HepG2 (cell line): ENCODE results near the gene TRPV4. TPM values are rescaled to one million over a fixed set of nuclear protein-coding genes. Genes with fewer than 3 reads are reported as not detected.

ENCODE experiments used
- ATAC-seq: fragments of 200-7000 bp; cut with Tn5 transposase; 3 replicates; pipeline ENCODE4 v1.9.1; 2020; ENCODE audit warnings: mild to moderate bottlenecking, moderate library complexity
- BruUV-seq: library from RNA; stranded (reverse); fragments of 400-500 nt; replicated peaks from 2 replicates; lab custom pipeline; 2021; lab: Mats Ljungman, UMichigan
- CTCF ChIA-PET: fragments of 300-600 bp; formaldehyde crosslinking; extraction: SDS; loops from one replicate; lab custom pipeline; 2021; ENCODE audit warnings: low total read pairs, inconsistent platforms, low intra/inter-chr PET ratio; lab: Yijun Ruan, JAX
- POLR2A ChIA-PET: fragments of 350-600 bp; sonication (Branson Sonifier 250); formaldehyde crosslinking; loops from one replicate; lab custom pipeline; 2020; ENCODE audit warnings: antibody characterized with exemption, inconsistent platforms; lab: Yijun Ruan, JAX
- DNase-seq: peaks from one replicate; pipeline ENCODE4 v3.0.0-alpha.2; 2015; ENCODE audit warnings: low spot score
- FAIRE-seq: peaks from 3 replicates; lab custom pipeline; 2011; peaks lifted over from hg19 to GRCh38; lab: Jason Lieb, UNC
- H2AFZ ChIP-seq: one replicate; pipeline ENCODE4 v1.6.1; 2011; ENCODE audit warnings: low read length, inconsistent platforms
- H3K27ac ChIP-seq: fragments of 300-600 bp; 3 replicates; pipeline ENCODE4 v1.8.0; 2011; ENCODE audit warnings: mixed run types, mild to moderate bottlenecking, mixed read lengths, low read length, inconsistent platforms; ENCODE audit not compliant: insufficient read depth; ENCODE audit errors: extremely low read length
- H3K27me3 ChIP-seq, 2 experiments: fragments of 200-600 bp in 1 of 2; 2 replicates in 1 of 2; 3 replicates in 1 of 2; pipeline versions ENCODE4 v1.6.0 to v1.8.0; 2011; ENCODE audit warnings: low read length in 2 of 2, mild to moderate bottlenecking in 2 of 2, moderate library complexity in 2 of 2, inconsistent platforms in 1 of 2; ENCODE audit not compliant: insufficient read depth in 2 of 2, control insufficient read depth in 1 of 2
- H3K36me3 ChIP-seq, 2 experiments: fragments of 200-600 bp in 1 of 2; replicated peaks in 1 of 2; 2 replicates in 1 of 2; 3 replicates in 1 of 2; pipeline versions ENCODE4 v1.5.1 to v1.8.0; 2011; ENCODE audit warnings: low read length in 2 of 2, inconsistent platforms in 1 of 2; ENCODE audit not compliant: insufficient read depth in 2 of 2, control insufficient read depth in 1 of 2
- H3K4me1 ChIP-seq: 2 replicates; pipeline ENCODE4 v1.5.1; 2012; ENCODE audit warnings: low read length, inconsistent platforms; ENCODE audit not compliant: insufficient read depth
- H3K4me2 ChIP-seq: 2 replicates; pipeline ENCODE4 v1.6.0; 2011; ENCODE audit warnings: low read depth, low read length, inconsistent platforms
- H3K4me3 ChIP-seq, 3 experiments: fragments of 200-600 bp in 1 of 3; sonication (generic), shearing (Covaris generic) in 1 of 3; replicated peaks in 1 of 3; 2 replicates each; pipeline ENCODE4 v1.5.1; 2011 to 2016; ENCODE audit warnings: low read length in 3 of 3, inconsistent platforms in 2 of 3, low read depth in 2 of 3, mild to moderate bottlenecking in 2 of 3, control low read depth in 1 of 3, mixed read lengths in 1 of 3; ENCODE audit not compliant: insufficient read depth in 1 of 3
- H3K79me2 ChIP-seq: one replicate; pipeline ENCODE4 v1.6.1; 2011; ENCODE audit warnings: low read length, inconsistent platforms; ENCODE audit not compliant: insufficient read depth
- H3K9ac ChIP-seq: 2 replicates; pipeline ENCODE4 v1.6.0; 2011; ENCODE audit warnings: mild to moderate bottlenecking, low read depth, low read length, inconsistent platforms; ENCODE audit not compliant: insufficient read depth
- H3K9me3 ChIP-seq: 2 replicates; pipeline ENCODE4 v1.5.1; 2012; ENCODE audit warnings: mild to moderate bottlenecking, low read length
- H4K20me1 ChIP-seq: 2 replicates; pipeline ENCODE4 v1.6.0; 2011; ENCODE audit warnings: inconsistent platforms, mild to moderate bottlenecking, low read length, moderate library complexity; ENCODE audit not compliant: insufficient read depth
- BCL6 ChIP-seq: IDR thresholded peaks from 2 replicates; pipeline ENCODE4 v1.6.1; 2016; ENCODE audit warnings: missing genetic modification reagents, missing compliant biosample characterization
- ESRRA ChIP-seq: sonication (generic); formaldehyde crosslinking; IDR thresholded peaks from 2 replicates; pipeline ENCODE4 v1.5.1; 2020; ENCODE audit warnings: mild to moderate bottlenecking, low read depth, missing genetic modification reagents
- NR2F6 ChIP-seq, 2 experiments: IDR thresholded peaks; 2 replicates each; pipeline ENCODE4 v1.6.1; 2016; ENCODE audit warnings: antibody characterized with exemption in 1 of 2, mild to moderate bottlenecking in 1 of 2
- NRL ChIP-seq: sonication (generic); formaldehyde crosslinking; IDR thresholded peaks from 2 replicates; pipeline ENCODE4 v1.5.0; 2020; ENCODE audit warnings: missing genetic modification reagents, mild to moderate bottlenecking, moderate library complexity, borderline replicate concordance
- PATZ1 ChIP-seq: sonication (generic); formaldehyde crosslinking; IDR thresholded peaks from 2 replicates; pipeline ENCODE4 v1.4.0; 2020; ENCODE audit warnings: missing genetic modification reagents
- RARA ChIP-seq: IDR thresholded peaks from 2 replicates; pipeline ENCODE4 v1.6.1; 2016; ENCODE audit warnings: missing genetic modification reagents, missing compliant biosample characterization
- RXRA ChIP-seq: sonication (generic); formaldehyde crosslinking; IDR thresholded peaks from 2 replicates; pipeline ENCODE4 v1.5.1; 2020; ENCODE audit warnings: missing genetic modification reagents
- ZBTB10 ChIP-seq: sonication (generic); formaldehyde crosslinking; IDR thresholded peaks from 2 replicates; pipeline ENCODE4 v1.4.0; 2020; ENCODE audit warnings: missing genetic modification reagents, borderline replicate concordance
- ZNF484 ChIP-seq: sonication (generic); formaldehyde crosslinking; IDR thresholded peaks from 2 replicates; pipeline ENCODE4 v1.5.1; 2020; ENCODE audit warnings: mild to moderate bottlenecking, low read depth, missing genetic modification reagents, borderline replicate concordance
- ZNF768 ChIP-seq: sonication (generic); formaldehyde crosslinking; IDR thresholded peaks from 2 replicates; pipeline ENCODE4 v1.4.0; 2020; ENCODE audit warnings: missing genetic modification reagents
- WGBS: methylation state at CpG from one replicate; pipeline ENCODE4 v1.1.6; 2017; ENCODE audit warnings: low lambda C conversion rate; 5-methylcytosine and 5-hydroxymethylcytosine counted together
- in situ Hi-C: cut with HindIII; loops from 2 replicates; pipeline ENCODE4 v1.10.0; 2017; ENCODE audit warnings: low pct_unique_long_range_greater_than_20kb; ENCODE audit not compliant: extremely low pct_ligation_motif_present
- intact Hi-C: fragments of 100-400 bp; cut with micrococcal nuclease; formaldehyde crosslinking; loops from one replicate; pipeline ENCODE4 v1.10.0; 2022; ENCODE audit not compliant: unreplicated experiment
- polyA plus RNA-seq, 8 experiments: library from polyadenylated mRNA; depleted of rRNA in 3 of 8; stranded (reverse) in 7 of 8; unstranded in 1 of 8; fragments of >200 nt; fragmentation: Illumina TruSeq in 4 of 8; extraction: Trizol in 4 of 8; gene quantifications; 2 replicates each; pipeline versions ENCODE4 v1.2.1 to v1.2.3, GENCODE V29; 2011 to 2016; ENCODE audit warnings: low read depth in 4 of 8, missing spikeins in 1 of 8, mixed read lengths in 1 of 8; ENCODE audit not compliant: insufficient read depth in 1 of 8
- total RNA-seq, 5 experiments: library from RNA; depleted of rRNA; stranded (reverse); fragments of >200 nt; fragmentation: Illumina TruSeq; extraction: Trizol; gene quantifications; 2 replicates each; pipeline ENCODE4 v1.2.3, GENCODE V29; 2016; ENCODE audit warnings: low read depth in 1 of 5

TRPV4 gene
- total and polyA plus RNA-seq, 2 of the 13 experiments (the other 11 are each of a cell fraction or from before 2014, with no cell fraction given): 0.66 to 4.7 TPM

GRCh38 chr12:109831929-109832328 lies 1.3 kb downstream of the TRPV4 start:
- TF ChIP-seq ZBTB10 (peak; percentile 86), NR2F6 (IDR thresholded peaks at IDR 0.05) (no peak), NR2F6 (CRISPR knock-in tag; IDR thresholded peaks at IDR 0.05) (peak; percentile 46; the same call in 1 of the 2 replicates), ESRRA (CRISPR knock-in tag) (no peak), RXRA (peak; percentile 15; the same call in 1 of the 2 replicates), BCL6 (peak; percentile 60; the same call in 1 of the 2 replicates), RARA (peak; percentile 26; the same call in 1 of the 2 replicates), PATZ1 (CRISPR knock-in tag) (peak; percentile 32; the same call in 1 of the 2 replicates), ZNF768 (CRISPR knock-in tag) (peak; percentile 73; the same call in 1 of the 2 replicates), ZNF484 (CRISPR knock-in tag) (no peak), NRL (CRISPR knock-in tag) (0 out of 2 replicates have a peak, but pooled peaks have one; percentile 15)
- Histone ChIP-seq H2AFZ (no peak overlapping the region), H3K36me3 (no peaks in the 10 kb centered on the region), H3K27me3 (no peaks in the 10 kb centered on the region), H3K4me2 (peak overlapping the region; percentile 80), H3K9me3 (no peaks in the 10 kb centered on the region), H3K9ac (no peak overlapping the region), H3K4me1 (peaks cover 70% of the 10 kb centered on the region), H3K79me2 (no peaks in the 10 kb centered on the region), H3K4me3 (peak overlapping the region; percentile 39 to 71 (median 48); a peak in 5 of 6 replicates), H3K27ac (no peak overlapping the region), H4K20me1 (no peaks in the 10 kb centered on the region; the same call in 1 of the 2 replicates)
- DNase-seq (no peak), ATAC-seq (peak; percentile 51), FAIRE-seq (no peak)
- ChIA-PET POLR2A (no interaction called here), CTCF (no interaction called here)
- WGBS: 0% methylated on average over 6 of the region's 9 CpGs
- TSS peak; percentile 49 for BruUV-seq
- in situ Hi-C loops (no loop called here), intact Hi-C loops (no loop called here)
